GM23248 (cell line): ENCODE measurements around the gene C7.

ENCODE experiments used
- EZH2 ChIP-seq: fragments of 200-600 bp; sonication (generic); IDR thresholded peaks from 2 replicates; pipeline ENCODE4 v1.6.1; 2018; ENCODE audit warnings: antibody characterized with exemption, mild to moderate bottlenecking; ENCODE audit not compliant: insufficient read depth, poor library complexity, severe bottlenecking
- EZH2phosphoT487 ChIP-seq: fragments of 200-600 bp; sonication (generic); IDR thresholded peaks from 2 replicates; pipeline ENCODE4 v1.6.1; 2018; ENCODE audit warnings: antibody characterized with exemption, moderate library complexity, mild to moderate bottlenecking, low read depth; ENCODE audit not compliant: insufficient read depth

DNA sequence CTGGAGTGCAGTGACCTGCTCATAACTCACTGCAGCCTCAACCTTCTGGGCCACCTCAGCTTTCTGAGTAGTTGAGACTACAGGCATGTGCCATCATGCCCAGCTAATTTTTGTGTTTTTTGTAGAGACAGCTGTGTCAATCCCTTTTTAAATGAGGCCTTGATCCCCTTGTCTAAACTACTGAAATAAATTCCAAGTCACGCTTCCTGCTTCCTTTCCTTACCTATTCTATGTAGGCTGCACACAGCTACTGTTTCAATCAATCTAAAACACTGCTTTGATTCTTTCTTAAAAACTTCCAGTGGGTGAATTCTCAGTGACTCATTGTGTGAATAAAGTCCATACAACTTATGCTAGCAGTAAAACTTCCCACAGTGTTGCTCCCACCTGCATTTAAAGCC lies 2.9 kb upstream of the C7 start:
- TF ChIP-seq EZH2 (no peak), EZH2phosphoT487 (no peak)
